HFF-Myc (cell line): ENCODE data around the gene C9.
"Not testable (repeated sequence)": the region's sequence is repeated elsewhere in the genome, so short reads cannot be mapped to it uniquely, and the experiment has no call there.

ENCODE experiments used
- DNase-seq: peaks from one replicate; pipeline ENCODE4 v3.0.0-alpha.2; 2011; ENCODE audit warnings: low read depth; ENCODE audit errors: extremely low read depth
- H3K4me3 ChIP-seq: replicated peaks from 2 replicates; pipeline ENCODE4 v1.5.1; 2011; ENCODE audit warnings: low read depth, mild to moderate bottlenecking, control low read depth, low read length
- TF ChIP-seq, protein P1 (sequence below): IDR thresholded peaks from 2 replicates; pipeline ENCODE4 v1.5.1; 2012; ENCODE audit warnings: mild to moderate bottlenecking, low read depth, low read length, control low read depth; ENCODE audit errors: missing control alignments

The C9 gene

GRCh38 chr5:39352951-39353350 lies 11.3 kb downstream of the C9 start:
- TF ChIP-seq, protein P1, sequence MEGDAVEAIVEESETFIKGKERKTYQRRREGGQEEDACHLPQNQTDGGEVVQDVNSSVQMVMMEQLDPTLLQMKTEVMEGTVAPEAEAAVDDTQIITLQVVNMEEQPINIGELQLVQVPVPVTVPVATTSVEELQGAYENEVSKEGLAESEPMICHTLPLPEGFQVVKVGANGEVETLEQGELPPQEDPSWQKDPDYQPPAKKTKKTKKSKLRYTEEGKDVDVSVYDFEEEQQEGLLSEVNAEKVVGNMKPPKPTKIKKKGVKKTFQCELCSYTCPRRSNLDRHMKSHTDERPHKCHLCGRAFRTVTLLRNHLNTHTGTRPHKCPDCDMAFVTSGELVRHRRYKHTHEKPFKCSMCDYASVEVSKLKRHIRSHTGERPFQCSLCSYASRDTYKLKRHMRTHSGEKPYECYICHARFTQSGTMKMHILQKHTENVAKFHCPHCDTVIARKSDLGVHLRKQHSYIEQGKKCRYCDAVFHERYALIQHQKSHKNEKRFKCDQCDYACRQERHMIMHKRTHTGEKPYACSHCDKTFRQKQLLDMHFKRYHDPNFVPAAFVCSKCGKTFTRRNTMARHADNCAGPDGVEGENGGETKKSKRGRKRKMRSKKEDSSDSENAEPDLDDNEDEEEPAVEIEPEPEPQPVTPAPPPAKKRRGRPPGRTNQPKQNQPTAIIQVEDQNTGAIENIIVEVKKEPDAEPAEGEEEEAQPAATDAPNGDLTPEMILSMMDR = no peak
- no peak for DNase-seq
- H3K4me3 ChIP-seq = no peak overlapping the region

- no peak for DNase-seq
- TF ChIP-seq, protein P1 = no peak
Observed at GRCh38 chr5:39352170-39352569, 12.1 kb downstream of the C9 start.

GRCh38 chr5:39349484-39349883 lies 14.8 kb downstream of the C9 start:
- no peak for DNase-seq
- TF ChIP-seq, protein P1 = no peak
- no peak overlapping the region for H3K4me3 ChIP-seq

More at GRCh38 chr5:39352170-39352569, 12.1 kb downstream of the C9 start:
- no peak overlapping the region for H3K4me3 ChIP-seq

DNA sequence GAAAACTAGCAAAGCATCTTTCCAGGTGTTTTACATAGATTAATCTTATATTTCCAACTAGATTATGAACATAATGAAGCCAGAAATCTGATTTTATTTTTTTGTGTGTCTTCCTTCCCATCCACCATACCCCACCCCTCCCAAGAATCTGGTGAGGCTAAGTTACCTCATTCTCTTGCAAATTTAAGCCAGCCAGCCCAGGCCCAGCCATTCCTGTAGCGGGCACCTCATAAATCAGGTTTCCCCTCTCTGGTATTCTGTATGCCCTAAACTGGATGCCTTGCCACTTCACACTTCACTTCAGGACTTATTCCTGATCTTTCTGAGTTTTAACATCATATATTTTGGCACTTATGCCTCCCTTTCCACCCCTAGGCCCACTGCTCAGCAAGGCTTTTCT lies 21.8 kb downstream of the C9 start:
- TF ChIP-seq, protein P1 = no peak
- H3K4me3 ChIP-seq = no peak overlapping the region
- no peak for DNase-seq

DNA sequence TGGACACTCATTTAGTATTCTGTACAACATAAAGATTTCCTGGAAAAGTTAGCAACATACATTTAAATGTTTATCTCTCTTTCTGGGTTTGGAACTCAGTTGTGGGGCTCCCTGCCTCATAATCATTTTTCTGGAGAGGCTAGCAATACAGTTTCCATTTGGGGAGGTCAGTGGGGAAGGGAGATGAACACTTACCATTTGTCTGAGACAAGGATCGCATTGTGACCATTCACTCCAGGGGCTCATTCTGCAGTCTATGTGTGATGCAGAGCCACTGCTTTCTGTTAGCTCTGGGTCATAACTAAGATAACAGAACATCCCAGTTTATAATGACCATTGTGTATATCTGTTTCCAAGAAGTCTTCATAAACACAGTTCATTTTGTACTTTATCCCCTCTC lies 22.4 kb downstream of the C9 start:
- no peak for DNase-seq
- H3K4me3 ChIP-seq = no peak overlapping the region
- TF ChIP-seq, protein P1 = no peak

GRCh38 chr5:39340506-39340905 lies 23.8 kb downstream of the C9 start:
- TF ChIP-seq, protein P1 = no peak
- no peak for DNase-seq
- no peak overlapping the region for H3K4me3 ChIP-seq

DNA sequence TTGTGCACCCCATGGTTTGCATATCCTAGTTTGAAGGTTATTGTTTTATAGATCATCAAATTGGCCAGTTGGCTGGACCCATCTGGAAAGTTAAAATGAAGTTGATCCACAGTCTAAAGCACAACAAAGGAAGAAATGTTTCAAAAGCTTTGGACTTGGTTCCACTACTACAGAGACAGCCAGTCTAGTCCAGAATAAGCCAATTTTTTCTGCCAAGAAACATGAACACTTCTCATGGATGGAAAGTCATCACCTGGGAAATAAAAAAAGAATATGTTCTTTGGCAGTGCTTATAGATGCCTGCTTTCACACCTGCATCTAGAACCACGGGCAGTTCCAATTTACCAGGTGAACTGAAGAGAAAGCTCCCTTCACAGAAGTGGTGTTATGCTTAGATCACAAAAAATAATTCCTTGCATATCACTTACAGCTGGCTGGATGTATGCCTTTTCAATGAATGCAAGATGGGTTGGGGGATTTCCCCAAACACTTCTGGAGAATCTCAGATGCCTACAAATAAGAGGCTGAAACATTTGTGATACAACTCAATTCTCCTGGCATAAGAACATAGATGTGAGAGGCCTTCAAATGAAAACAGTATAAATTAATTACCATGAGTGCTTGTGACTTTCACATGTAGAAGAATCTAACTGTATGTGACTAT lies 26.9 kb downstream of the C9 start:
- DNase-seq = no peak
- no peak overlapping the region for H3K4me3 ChIP-seq
- TF ChIP-seq, protein P1 = no peak

DNA sequence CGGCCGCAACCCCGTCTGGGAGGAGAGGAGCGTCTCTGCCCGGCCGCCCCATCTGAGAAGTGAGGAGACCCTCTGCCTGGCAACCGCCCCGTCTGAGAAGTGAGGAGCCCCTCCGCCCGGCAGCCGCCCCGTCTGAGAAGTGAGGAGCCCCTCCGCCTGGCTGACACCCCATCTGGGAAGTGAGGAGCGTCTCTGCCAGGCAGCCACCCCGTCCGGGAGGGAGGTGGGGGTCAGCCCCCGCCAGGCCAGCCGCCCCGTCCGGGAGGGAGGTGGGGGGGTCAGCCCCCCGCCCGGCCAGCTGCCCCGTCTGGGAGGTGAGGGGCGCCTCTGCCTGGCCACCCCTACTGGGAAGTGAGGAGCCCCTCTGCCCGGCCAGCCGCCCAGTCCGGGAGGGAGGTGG lies 30.0 kb downstream of the C9 start:
- H3K4me3 ChIP-seq, DNase-seq: not testable (repeated sequence)
